GM23248 (cell line): ENCODE results near the gene MEFV.

Experiments
- EZH2 ChIP-seq: fragments of 200-600 bp; sonication (generic); IDR thresholded peaks from 2 replicates; pipeline ENCODE4 v1.6.1; 2018; ENCODE audit warnings: antibody characterized with exemption, mild to moderate bottlenecking; ENCODE audit not compliant: insufficient read depth, poor library complexity, severe bottlenecking
- EZH2phosphoT487 ChIP-seq: fragments of 200-600 bp; sonication (generic); IDR thresholded peaks from 2 replicates; pipeline ENCODE4 v1.6.1; 2018; ENCODE audit warnings: antibody characterized with exemption, moderate library complexity, mild to moderate bottlenecking, low read depth; ENCODE audit not compliant: insufficient read depth

- no peak for TF ChIP-seq EZH2phosphoT487
- no peak for TF ChIP-seq EZH2
These were observed 7.8 kb downstream of the MEFV start for GRCh38 chr16:3248596-3248995.
